Measurements from ENCODE around the gene SAP30.

- TF ChIP-seq CTCF (IDR thresholded peaks at IDR 0.05 in 2 of 3, conservative IDR thresholded peaks at IDR 0.05 in 1 of 3; ENCODE audit: borderline replicate concordance in 1 of 3, insufficient read depth in 1 of 3, low read depth in 2 of 3, low read length in 2 of 3) (no peak), TCF7L2 (IDR thresholded peaks at IDR 0.05; ENCODE audit: borderline replicate concordance, extremely low read depth, insufficient read depth, insufficient read length) (no peak)
Observed at GRCh38 chr4:173345648-173346047, 25.1 kb upstream of the SAP30 start.

Measured in HCT116 (cell line).